K562 (cell line): ENCODE measurements around the gene GADD45GIP1. TPM values are rescaled to one million over a fixed set of nuclear protein-coding genes. Genes with fewer than 3 reads are reported as not detected.

Experiments
- CHD4 ChIP-seq: fragments of 200-600 bp; sonication (generic); IDR thresholded peaks from 3 replicates; pipeline ENCODE4 v1.6.1; 2012; ENCODE audit warnings: low read depth, mild to moderate bottlenecking, mixed read lengths, low read length, inconsistent platforms; ENCODE audit not compliant: insufficient read depth, insufficient replicate concordance, poor library complexity, severe bottlenecking
- CTBP1 ChIP-seq: fragments of 450-650 bp; IDR thresholded peaks from 2 replicates; pipeline ENCODE4 v1.6.1; 2016; ENCODE audit warnings: borderline replicate concordance
- CXXC5 ChIP-seq: fragments of 250-450 bp; sonication (Bioruptor Pico); IDR thresholded peaks from 2 replicates; pipeline ENCODE4 v1.8.0; 2022; ENCODE audit warnings: inconsistent platforms, mild to moderate bottlenecking, moderate library complexity
- EHMT2 ChIP-seq: fragments of 450-650 bp; IDR thresholded peaks from 2 replicates; pipeline ENCODE4 v1.6.1; 2018; ENCODE audit warnings: antibody characterized with exemption
- MCM3 ChIP-seq: fragments of 450-650 bp; IDR thresholded peaks from 2 replicates; pipeline ENCODE4 v1.6.1; 2016
- MECOM ChIP-seq: fragments of 250-450 bp; sonication (Bioruptor Pico); IDR thresholded peaks from 2 replicates; pipeline ENCODE4 v1.8.0; 2022; ENCODE audit warnings: inconsistent platforms
- PTTG1 ChIP-seq: fragments of 450-650 bp; IDR thresholded peaks from 2 replicates; pipeline ENCODE4 v1.6.1; 2016; ENCODE audit warnings: low read depth, mild to moderate bottlenecking, missing genetic modification characterization, missing compliant biosample characterization
- RB1 ChIP-seq: fragments of 450-650 bp; IDR thresholded peaks from 2 replicates; pipeline ENCODE4 v1.6.1; 2017; ENCODE audit warnings: low read depth, mild to moderate bottlenecking
- SUPT5H ChIP-seq: fragments of 450-650 bp; IDR thresholded peaks from 2 replicates; pipeline ENCODE4 v1.6.1; 2016
- polyA plus RNA-seq, 8 experiments: library from polyadenylated mRNA; depleted of rRNA in 4 of 8; stranded (reverse) in 5 of 8; unstranded in 3 of 8; fragments of >200 nt; fragmentation: Nextera tagmentation in 2 of 8; fragmentation: Illumina TruSeq in 1 of 8; extraction: Ambion mirVana in 2 of 8; extraction: Trizol in 1 of 8; gene quantifications; 2 replicates each; pipeline versions ENCODE4 v1.2.1 to v1.2.3, GENCODE V29; 2011 to 2014; ENCODE audit warnings: inconsistent platforms in 1 of 8, missing spikeins in 1 of 8
- total RNA-seq, 7 experiments: library from RNA; depleted of rRNA in 6 of 7; stranded (reverse); fragments of >200 nt in 6 of 7; fragmentation: Illumina TruSeq in 2 of 7; extraction: Trizol in 2 of 7; gene quantifications; 2 replicates each; pipeline versions ENCODE4 v1.2.1 to v1.2.3, GENCODE V29; 2011 to 2021; ENCODE audit warnings: low replicate concordance in 1 of 7
- TF ChIP-seq, protein P1 (sequence below): sonication (generic); formaldehyde crosslinking; IDR thresholded peaks from 2 replicates; pipeline ENCODE4 v1.8.1; 2023; ENCODE audit warnings: mild to moderate bottlenecking, missing genetic modification reagents
- TF ChIP-seq, protein P2 (sequence below): sonication (generic); formaldehyde crosslinking; IDR thresholded peaks from 2 replicates; pipeline ENCODE4 v1.8.0; 2022; ENCODE audit warnings: mild to moderate bottlenecking, low read depth, missing genetic modification reagents
- TF ChIP-seq, protein P3 (sequence below): IDR thresholded peaks from 3 replicates; pipeline ENCODE4 v1.6.1; 2011; ENCODE audit warnings: borderline replicate concordance, mild to moderate bottlenecking, moderate library complexity; ENCODE audit not compliant: insufficient read length; ENCODE audit errors: extremely low read depth

Gene GADD45GIP1
- total and polyA plus RNA-seq, 9 of the 15 experiments (the other 6 are each of a cell fraction or from before 2014, with no cell fraction given): 5.1 to 161 (median 29.2) TPM

DNA sequence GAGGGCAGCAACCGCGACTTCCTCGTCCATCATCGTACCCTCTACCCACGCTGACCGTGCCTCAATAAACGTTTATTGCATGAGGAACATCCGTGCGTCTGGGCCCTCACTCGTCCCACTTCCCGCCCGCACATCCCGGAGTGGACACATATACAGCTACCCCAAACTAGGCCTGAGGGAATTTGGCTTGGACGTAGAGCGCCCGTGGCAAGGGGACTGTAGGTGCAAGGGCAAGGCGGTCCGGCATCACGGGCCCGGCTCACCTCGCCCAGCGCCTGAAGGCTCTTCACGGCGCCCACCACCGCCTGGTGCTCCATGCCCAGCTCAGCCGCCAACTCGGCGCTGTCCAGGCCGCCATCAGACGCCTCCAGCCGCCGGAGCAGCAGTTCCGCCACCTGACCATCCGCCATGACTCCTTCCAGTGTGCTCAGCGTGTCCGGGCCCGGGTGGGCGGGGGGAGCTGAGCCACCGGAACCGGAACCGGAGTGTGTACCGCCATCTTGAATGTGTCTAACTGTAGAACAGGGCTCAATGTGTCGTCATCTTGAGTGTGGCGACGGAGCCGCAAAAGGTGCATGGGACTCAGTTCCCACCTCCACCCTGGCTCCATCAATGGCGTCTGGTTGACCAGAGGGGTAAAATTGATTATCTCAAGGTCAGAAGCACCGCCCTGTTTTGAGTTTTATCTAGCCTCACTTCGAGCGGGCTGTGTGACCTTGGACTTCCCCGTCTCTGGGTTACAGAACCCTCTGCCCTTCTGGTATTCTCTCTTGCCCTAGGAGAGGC lies 23.5 kb downstream of the GADD45GIP1 start, which contains the start of gene FARSA (continued):
- TF ChIP-seq, protein P1, sequence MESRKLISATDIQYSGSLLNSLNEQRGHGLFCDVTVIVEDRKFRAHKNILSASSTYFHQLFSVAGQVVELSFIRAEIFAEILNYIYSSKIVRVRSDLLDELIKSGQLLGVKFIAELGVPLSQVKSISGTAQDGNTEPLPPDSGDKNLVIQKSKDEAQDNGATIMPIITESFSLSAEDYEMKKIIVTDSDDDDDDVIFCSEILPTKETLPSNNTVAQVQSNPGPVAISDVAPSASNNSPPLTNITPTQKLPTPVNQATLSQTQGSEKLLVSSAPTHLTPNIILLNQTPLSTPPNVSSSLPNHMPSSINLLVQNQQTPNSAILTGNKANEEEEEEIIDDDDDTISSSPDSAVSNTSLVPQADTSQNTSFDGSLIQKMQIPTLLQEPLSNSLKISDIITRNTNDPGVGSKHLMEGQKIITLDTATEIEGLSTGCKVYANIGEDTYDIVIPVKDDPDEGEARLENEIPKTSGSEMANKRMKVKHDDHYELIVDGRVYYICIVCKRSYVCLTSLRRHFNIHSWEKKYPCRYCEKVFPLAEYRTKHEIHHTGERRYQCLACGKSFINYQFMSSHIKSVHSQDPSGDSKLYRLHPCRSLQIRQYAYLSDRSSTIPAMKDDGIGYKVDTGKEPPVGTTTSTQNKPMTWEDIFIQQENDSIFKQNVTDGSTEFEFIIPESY (CRISPR knock-in tag): no peak
- TF ChIP-seq CHD4 (no peak), CTBP1 (peak; percentile 14; the same call in 1 of the 2 replicates), RB1 (peak; percentile 74; the same call in 1 of the 2 replicates), CXXC5 (CRISPR knock-in tag) (peak; percentile 34), MECOM (no peak), PTTG1 (no peak), MCM3 (no peak), EHMT2 (no peak), SUPT5H (peak; percentile 96)
- TF ChIP-seq, protein P2, sequence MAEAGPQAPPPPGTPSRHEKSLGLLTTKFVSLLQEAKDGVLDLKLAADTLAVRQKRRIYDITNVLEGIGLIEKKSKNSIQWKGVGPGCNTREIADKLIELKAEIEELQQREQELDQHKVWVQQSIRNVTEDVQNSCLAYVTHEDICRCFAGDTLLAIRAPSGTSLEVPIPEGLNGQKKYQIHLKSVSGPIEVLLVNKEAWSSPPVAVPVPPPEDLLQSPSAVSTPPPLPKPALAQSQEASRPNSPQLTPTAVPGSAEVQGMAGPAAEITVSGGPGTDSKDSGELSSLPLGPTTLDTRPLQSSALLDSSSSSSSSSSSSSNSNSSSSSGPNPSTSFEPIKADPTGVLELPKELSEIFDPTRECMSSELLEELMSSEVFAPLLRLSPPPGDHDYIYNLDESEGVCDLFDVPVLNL (CRISPR knock-in tag): peak; percentile 22; the same call in 1 of the 2 replicates
- TF ChIP-seq, protein P3, sequence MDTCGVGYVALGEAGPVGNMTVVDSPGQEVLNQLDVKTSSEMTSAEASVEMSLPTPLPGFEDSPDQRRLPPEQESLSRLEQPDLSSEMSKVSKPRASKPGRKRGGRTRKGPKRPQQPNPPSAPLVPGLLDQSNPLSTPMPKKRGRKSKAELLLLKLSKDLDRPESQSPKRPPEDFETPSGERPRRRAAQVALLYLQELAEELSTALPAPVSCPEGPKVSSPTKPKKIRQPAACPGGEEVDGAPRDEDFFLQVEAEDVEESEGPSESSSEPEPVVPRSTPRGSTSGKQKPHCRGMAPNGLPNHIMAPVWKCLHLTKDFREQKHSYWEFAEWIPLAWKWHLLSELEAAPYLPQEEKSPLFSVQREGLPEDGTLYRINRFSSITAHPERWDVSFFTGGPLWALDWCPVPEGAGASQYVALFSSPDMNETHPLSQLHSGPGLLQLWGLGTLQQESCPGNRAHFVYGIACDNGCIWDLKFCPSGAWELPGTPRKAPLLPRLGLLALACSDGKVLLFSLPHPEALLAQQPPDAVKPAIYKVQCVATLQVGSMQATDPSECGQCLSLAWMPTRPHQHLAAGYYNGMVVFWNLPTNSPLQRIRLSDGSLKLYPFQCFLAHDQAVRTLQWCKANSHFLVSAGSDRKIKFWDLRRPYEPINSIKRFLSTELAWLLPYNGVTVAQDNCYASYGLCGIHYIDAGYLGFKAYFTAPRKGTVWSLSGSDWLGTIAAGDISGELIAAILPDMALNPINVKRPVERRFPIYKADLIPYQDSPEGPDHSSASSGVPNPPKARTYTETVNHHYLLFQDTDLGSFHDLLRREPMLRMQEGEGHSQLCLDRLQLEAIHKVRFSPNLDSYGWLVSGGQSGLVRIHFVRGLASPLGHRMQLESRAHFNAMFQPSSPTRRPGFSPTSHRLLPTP: no peak
